Muscle of leg (tissue), 11 donors: ENCODE data around the gene CTXN3. TPM values are rescaled to one million over a fixed set of nuclear protein-coding genes. Genes with fewer than 3 reads are reported as not detected.

ENCODE experiments used
- DNase-seq: peaks from one replicate; pipeline ENCODE4 v3.0.0; 2013
- H3K27ac ChIP-seq: one replicate; pipeline ENCODE4 v1.5.1; 2013; ENCODE audit warnings: mild to moderate bottlenecking, low read length, control low read depth
- H3K27me3 ChIP-seq: one replicate; pipeline ENCODE4 v1.6.1; 2013; ENCODE audit warnings: low read length; ENCODE audit not compliant: control insufficient read depth, insufficient read depth
- H3K36me3 ChIP-seq: one replicate; pipeline ENCODE4 v1.6.1; 2013; ENCODE audit warnings: low read length; ENCODE audit not compliant: control insufficient read depth, insufficient read depth
- H3K4me1 ChIP-seq: one replicate; pipeline ENCODE4 v1.6.1; 2013; ENCODE audit warnings: low read length; ENCODE audit not compliant: control insufficient read depth, insufficient read depth
- H3K4me3 ChIP-seq: one replicate; pipeline ENCODE4 v1.5.1; 2013; ENCODE audit warnings: low read length, control low read depth
- H3K9me3 ChIP-seq: replicated peaks from 2 replicates; pipeline ENCODE4 v1.6.1; 2013; ENCODE audit warnings: low read depth, low read length; ENCODE audit not compliant: control insufficient read depth
- WGBS: methylation state at CpG from one replicate; pipeline ENCODE4 v1.1.5; 2013; ENCODE audit warnings: missing lambda C conversion rate; ENCODE audit not compliant: insufficient coverage; 5-methylcytosine and 5-hydroxymethylcytosine counted together
- polyA plus RNA-seq, 8 donors: library from polyadenylated mRNA; unstranded; fragments of 120-200 nt; gene quantifications; one replicate each; pipeline versions ENCODE4 v1.2.1 to v1.2.3, GENCODE V29; 2013; ENCODE audit warnings: inconsistent platforms in 1 of 8, low replicate concordance in 1 of 8; ENCODE audit not compliant: insufficient read length in 8 of 8, insufficient read depth in 1 of 8
- total RNA-seq: library from RNA; stranded (reverse); fragments of 120-200 nt; gene quantifications from one replicate; pipeline ENCODE4 v1.2.4, GENCODE V29; 2013

The CTXN3 gene
- total and polyA plus RNA-seq, 9 donors = 2.3 to 4.3 (median 2.8) TPM

DNA sequence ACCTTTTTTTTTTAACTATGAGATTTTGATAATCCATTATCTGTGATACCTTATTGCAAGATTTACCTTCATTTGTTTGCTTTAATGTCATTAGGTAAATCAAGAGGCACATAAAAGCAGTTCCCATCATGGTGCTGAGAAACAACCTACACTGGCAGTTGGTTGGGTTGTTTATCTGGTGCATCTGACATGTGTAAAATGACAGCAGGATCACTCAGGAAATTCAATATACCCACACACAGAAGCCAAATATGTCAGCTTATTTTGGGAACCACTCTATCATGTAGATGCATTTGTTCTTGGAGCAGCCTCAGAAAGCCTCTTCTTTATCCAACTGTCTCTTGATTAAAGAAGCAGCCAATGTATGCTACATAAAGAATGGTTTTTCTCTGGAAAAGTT, 46.5 kb downstream of the CTXN3 start:
- Histone ChIP-seq H3K4me3 (no peak overlapping the region), H3K9me3 (peaks cover 2% of the 10 kb centered on the region), H3K4me1 (no peaks in the 10 kb centered on the region), H3K36me3 (no peaks in the 10 kb centered on the region), H3K27ac (no peak overlapping the region), H3K27me3 (no peaks in the 10 kb centered on the region)
- peak; percentile 64 for DNase-seq

DNA sequence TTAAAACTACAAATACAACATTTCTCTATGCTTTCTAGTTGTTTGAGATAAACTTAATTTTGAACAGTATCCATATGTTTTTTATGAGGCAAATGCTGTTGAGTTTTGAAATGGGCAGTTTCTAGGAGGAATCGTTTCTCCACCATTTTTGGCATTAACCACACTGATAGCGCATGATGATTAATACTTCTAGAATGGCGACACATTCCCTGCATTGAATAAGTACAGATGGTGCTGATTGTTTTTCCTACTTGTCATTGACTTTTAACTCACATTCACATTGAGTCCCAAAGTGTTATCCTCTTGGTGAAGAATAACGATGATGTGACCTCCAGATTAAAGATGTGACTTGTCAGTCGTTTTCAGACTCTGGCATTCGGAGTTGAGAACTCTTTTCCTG, 47.8 kb downstream of the CTXN3 start:
- 80% methylated on average over 2 of the region's 6 CpGs for WGBS
- no peak for DNase-seq
- Histone ChIP-seq H3K4me1 (no peaks in the 10 kb centered on the region), H3K27ac (no peak overlapping the region), H3K36me3 (no peaks in the 10 kb centered on the region), H3K9me3 (no peaks in the 10 kb centered on the region), H3K4me3 (no peak overlapping the region), H3K27me3 (no peaks in the 10 kb centered on the region)

DNA sequence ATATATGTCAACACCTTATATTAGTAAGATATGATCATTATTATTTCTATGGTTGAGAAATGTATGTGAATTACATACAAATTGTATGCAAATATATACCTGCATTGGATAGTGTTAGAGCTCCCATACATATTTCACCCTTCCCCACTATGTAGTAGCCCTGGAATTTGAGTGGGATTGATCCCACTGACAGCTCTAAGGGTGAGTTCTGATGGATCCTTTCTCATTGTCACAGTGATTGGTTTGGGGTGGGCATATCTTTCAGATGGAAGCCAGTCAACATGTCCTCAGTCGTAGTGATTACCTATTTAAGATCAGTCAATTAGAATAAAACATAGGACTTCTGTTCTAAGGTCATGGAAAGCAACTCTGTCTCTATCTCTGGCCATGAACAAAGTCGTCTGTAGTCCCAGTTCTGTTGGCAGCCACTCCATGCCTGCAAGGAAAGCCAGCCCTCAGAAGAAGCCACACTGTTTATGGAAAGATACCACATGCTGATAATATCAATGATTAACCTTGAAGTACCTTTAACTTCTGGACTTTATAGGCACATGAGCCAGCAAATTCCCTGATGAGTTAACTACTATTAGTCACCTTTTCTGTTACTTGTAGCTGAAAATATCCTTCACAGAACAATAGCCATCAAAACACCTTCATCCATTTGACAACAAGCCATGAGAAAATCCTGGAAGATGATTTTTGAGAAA, 49.2 kb downstream of the CTXN3 start:
- no peak overlapping the region for H3K4me3 ChIP-seq
- H3K9me3 ChIP-seq = no peaks in the 10 kb centered on the region
- DNase-seq = no peak
- H3K27ac ChIP-seq = no peak overlapping the region
- H3K4me1 ChIP-seq = peaks cover 5% of the 10 kb centered on the region
- H3K36me3 ChIP-seq = no peaks in the 10 kb centered on the region
- no peaks in the 10 kb centered on the region for H3K27me3 ChIP-seq
- 20% methylated on average over 1 of the region's 2 CpGs for WGBS

DNA sequence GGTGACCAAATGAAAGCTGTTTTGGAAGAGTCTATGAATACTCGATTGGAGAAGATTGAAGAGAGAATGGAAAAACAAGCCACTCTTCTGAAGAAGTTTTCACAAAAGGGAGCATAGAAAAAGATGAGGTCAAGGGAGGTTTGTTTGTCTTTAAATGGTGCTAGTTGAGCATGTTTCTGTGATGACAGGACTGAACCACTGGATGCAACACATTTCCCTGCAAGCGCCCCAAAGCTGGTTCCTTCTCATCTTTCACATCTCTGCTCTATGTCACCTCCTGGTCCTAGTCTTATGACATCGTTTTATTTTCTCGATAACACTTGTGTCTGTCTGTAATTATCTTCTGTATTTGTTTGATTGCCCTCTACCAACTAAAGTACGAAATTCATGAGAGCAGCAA, 50.5 kb downstream of the CTXN3 start:
- H3K4me1 ChIP-seq = peaks cover 5% of the 10 kb centered on the region
- no peaks in the 10 kb centered on the region for H3K9me3 ChIP-seq
- no peak overlapping the region for H3K4me3 ChIP-seq
- no peaks in the 10 kb centered on the region for H3K36me3 ChIP-seq
- H3K27ac ChIP-seq = no peak overlapping the region
- DNase-seq = no peak
- H3K27me3 ChIP-seq = no peaks in the 10 kb centered on the region
- WGBS = 91% methylated on average over 1 of the region's 5 CpGs

DNA sequence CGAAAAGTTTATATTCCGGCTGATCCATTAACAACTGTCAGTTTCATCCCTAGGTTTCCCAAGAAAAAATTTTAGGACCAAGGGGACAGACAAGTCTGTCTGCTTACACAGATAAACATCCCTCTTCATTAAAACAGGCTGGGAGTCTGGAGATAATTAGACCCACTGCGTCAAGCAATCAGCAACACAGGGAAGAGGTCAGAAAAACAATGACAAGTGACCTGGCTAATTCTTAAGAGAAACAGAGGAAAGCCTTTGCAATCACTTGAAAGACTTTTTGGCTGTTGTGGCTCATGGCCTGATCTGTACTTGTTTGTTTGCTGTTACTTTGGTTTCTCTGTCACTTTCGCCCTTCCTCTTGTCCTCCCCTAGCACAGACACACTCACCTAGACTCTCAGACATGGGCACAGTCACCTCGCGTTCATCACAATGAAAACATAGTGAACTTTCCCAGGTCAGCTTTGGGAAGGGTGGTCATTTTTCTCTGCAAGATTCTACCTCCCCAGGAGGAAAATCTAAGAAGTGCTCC, 51.4 kb downstream of the CTXN3 start:
- Histone ChIP-seq H3K27me3 (no peaks in the 10 kb centered on the region), H3K27ac (no peak overlapping the region), H3K4me1 (peaks cover 5% of the 10 kb centered on the region), H3K4me3 (no peak overlapping the region), H3K36me3 (no peaks in the 10 kb centered on the region), H3K9me3 (no peaks in the 10 kb centered on the region)
- DNase-seq = no peak
- WGBS = no CpG with 5 or more reads among the region's 6 CpGs

DNA sequence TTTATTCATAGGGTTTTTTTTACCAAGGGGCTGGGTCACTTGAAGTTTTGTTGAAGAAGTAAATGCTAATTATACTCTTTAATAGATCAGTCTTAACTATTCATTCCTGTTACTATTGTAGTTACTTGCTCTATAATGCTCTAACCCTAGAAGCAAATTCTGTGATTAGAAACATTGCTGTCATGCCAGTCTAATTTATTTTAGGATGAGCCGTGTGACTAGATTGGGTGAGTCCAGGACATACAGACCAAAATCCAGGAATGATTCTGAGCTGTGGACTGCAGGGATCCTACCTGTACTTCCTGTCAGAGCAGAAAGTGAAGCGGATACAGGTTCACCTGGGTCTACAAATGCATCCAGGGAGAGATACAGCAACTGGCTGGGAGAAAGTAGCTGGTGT, 53.6 kb downstream of the CTXN3 start:
- no peak overlapping the region for H3K4me3 ChIP-seq
- no peaks in the 10 kb centered on the region for H3K9me3 ChIP-seq
- H3K4me1 ChIP-seq = peaks cover 5% of the 10 kb centered on the region
- no peak overlapping the region for H3K27ac ChIP-seq
- no peak for DNase-seq
- H3K27me3 ChIP-seq = no peaks in the 10 kb centered on the region
- no peaks in the 10 kb centered on the region for H3K36me3 ChIP-seq
- whole genome bisulfite sequencing = 80% methylated on average over 2 of the region's 2 CpGs

- Histone ChIP-seq H3K27ac (no peak within 1 kb of the TSS), H3K36me3 (no peaks in the 10 kb centered on the region), H3K27me3 (no peaks in the 10 kb centered on the region), H3K9me3 (no peaks in the 10 kb centered on the region), H3K4me1 (peaks cover 5% of the 10 kb centered on the region), H3K4me3 (no peak within 1 kb of the TSS)
- 30% methylated on average over 2 of the region's 5 CpGs for WGBS
- DNase-seq = peak; percentile 44
Measured at GRCh38 chr5:127702926-127703561, 54.2 kb downstream of the CTXN3 start, which contains the start of gene CCDC192. Gene CCDC192 (plus strand): TSS chr5:127703391. CDS start chr5:127703446, 55 bp downstream.

GRCh38 chr5:127705120-127705892, 56.4 kb downstream of the CTXN3 start:
- no peaks in the 10 kb centered on the region for H3K9me3 ChIP-seq
- peaks cover 5% of the 10 kb centered on the region for H3K4me1 ChIP-seq
- WGBS = no CpG with 5 or more reads among the region's 4 CpGs
- no peak overlapping the region for H3K27ac ChIP-seq
- no peaks in the 10 kb centered on the region for H3K36me3 ChIP-seq
- peak; percentile 63 for DNase-seq
- no peak overlapping the region for H3K4me3 ChIP-seq
- no peaks in the 10 kb centered on the region for H3K27me3 ChIP-seq

GRCh38 chr5:127706691-127707090, 57.8 kb downstream of the CTXN3 start:
- Histone ChIP-seq H3K9me3 (no peaks in the 10 kb centered on the region), H3K4me1 (peaks cover 5% of the 10 kb centered on the region)
- 43% methylated on average over 1 of the region's 1 CpG for WGBS

GRCh38 chr5:127707209-127707608, 58.3 kb downstream of the CTXN3 start:
- Histone ChIP-seq H3K27ac (no peak overlapping the region), H3K9me3 (no peaks in the 10 kb centered on the region), H3K36me3 (no peaks in the 10 kb centered on the region), H3K4me1 (peaks cover 5% of the 10 kb centered on the region), H3K27me3 (no peaks in the 10 kb centered on the region), H3K4me3 (no peak overlapping the region)
- DNase-seq = peak; percentile 36
- no CpG with 5 or more reads among the region's 3 CpGs for WGBS

More at GRCh38 chr5:127706691-127707090, 57.8 kb downstream of the CTXN3 start:
- Histone ChIP-seq H3K4me3 (no peak overlapping the region), H3K27me3 (no peaks in the 10 kb centered on the region), H3K36me3 (no peaks in the 10 kb centered on the region), H3K27ac (no peak overlapping the region)
- no peak for DNase-seq
